GM21529 (cell line): ENCODE measurements around the gene HS3ST5.
"Not testable (repeated sequence)": the region's sequence is repeated elsewhere in the genome, so short reads cannot be mapped to it uniquely, and the experiment has no call there.

Source experiments
- ATAC-seq: cut with Tn5 transposase; IDR thresholded peaks from one replicate; pipeline ENCODE4 v1.9.1; 2021; ENCODE audit not compliant: unreplicated experiment

HS3ST5 gene

GRCh38 chr6:114055763-114056162 is 287.1 kb downstream of the HS3ST5 start:
- ATAC-seq: no peak

- no peak for ATAC-seq
These were observed 287.5 kb downstream of the HS3ST5 start for GRCh38 chr6:114055349-114055748.

GRCh38 chr6:114053791-114054190 is 289.0 kb downstream of the HS3ST5 start:
- ATAC-seq: no peak

GRCh38 chr6:114052141-114052540 is 290.7 kb downstream of the HS3ST5 start:
- ATAC-seq: no peak

- ATAC-seq: no peak
These were observed 291.8 kb downstream of the HS3ST5 start for GRCh38 chr6:114051031-114051430.

- no peak for ATAC-seq
These were observed 293.4 kb downstream of the HS3ST5 start for GRCh38 chr6:114049367-114049966.

GRCh38 chr6:114044566-114044965 is 298.3 kb downstream of the HS3ST5 start:
- ATAC-seq: not testable (repeated sequence)

GRCh38 chr6:114042267-114043016 is 300.4 kb downstream of the HS3ST5 start:
- peak; percentile 60 for ATAC-seq

GRCh38 chr6:114040871-114041270 is 302.0 kb downstream of the HS3ST5 start:
- no peak for ATAC-seq

- no peak for ATAC-seq
These were observed 303.0 kb downstream of the HS3ST5 start for GRCh38 chr6:114039841-114040240.

- ATAC-seq: no peak
These were observed 309.2 kb downstream of the HS3ST5 start for GRCh38 chr6:114033606-114034005.

- no peak for ATAC-seq
These were observed 310.1 kb downstream of the HS3ST5 start for GRCh38 chr6:114032721-114033120.

- ATAC-seq: no peak
These were observed 312.1 kb downstream of the HS3ST5 start for GRCh38 chr6:114030767-114031166.

GRCh38 chr6:114024746-114025145 is 318.1 kb downstream of the HS3ST5 start:
- no peak for ATAC-seq

- ATAC-seq: no peak
These were observed 322.6 kb downstream of the HS3ST5 start for GRCh38 chr6:114020196-114020595.

- ATAC-seq: not testable (repeated sequence)
These were observed 325.7 kb downstream of the HS3ST5 start for GRCh38 chr6:114017146-114017545.

- ATAC-seq: not testable (repeated sequence)
These were observed 328.7 kb downstream of the HS3ST5 start for GRCh38 chr6:114014106-114014505.

GRCh38 chr6:114011486-114011885 is 331.3 kb downstream of the HS3ST5 start:
- not testable (repeated sequence) for ATAC-seq

- ATAC-seq: no peak
These were observed 332.3 kb downstream of the HS3ST5 start for GRCh38 chr6:114010540-114010939.

- no peak for ATAC-seq
These were observed 333.6 kb downstream of the HS3ST5 start for GRCh38 chr6:114009192-114009591.

- ATAC-seq: no peak
These were observed 334.5 kb downstream of the HS3ST5 start for GRCh38 chr6:114008331-114008730.

GRCh38 chr6:114007516-114007915 is 335.3 kb downstream of the HS3ST5 start:
- ATAC-seq: peak; percentile 85
